ENCODE data around the gene RBMS3.
"Not testable (repeated sequence)": the region's sequence is repeated elsewhere in the genome, so short reads cannot be mapped to it uniquely, and the experiment has no call there.

The RBMS3 gene

GRCh38 chr3:29481969-29482767 lies 201.3 kb downstream of the RBMS3 start:
- DNase-seq (ENCODE audit: low spot score): no peak

GRCh38 chr3:29484633-29485032 lies 203.8 kb downstream of the RBMS3 start:
- no peak for DNase-seq (ENCODE audit: low spot score)

GRCh38 chr3:29486096-29486495 lies 205.2 kb downstream of the RBMS3 start:
- DNase-seq (ENCODE audit: low spot score): peak; percentile 65

GRCh38 chr3:29486917-29487316 lies 206.0 kb downstream of the RBMS3 start:
- DNase-seq (ENCODE audit: low spot score): no peak

GRCh38 chr3:29488922-29489321 lies 208.1 kb downstream of the RBMS3 start:
- no peak for DNase-seq (ENCODE audit: low spot score)

- DNase-seq (ENCODE audit: low spot score): no peak
Measured at GRCh38 chr3:29493109-29493508, 212.2 kb downstream of the RBMS3 start.

GRCh38 chr3:29494305-29495036 lies 213.6 kb downstream of the RBMS3 start:
- peak; percentile 58 for DNase-seq (ENCODE audit: low spot score)

GRCh38 chr3:29497282-29497681 lies 216.4 kb downstream of the RBMS3 start:
- DNase-seq (ENCODE audit: low spot score): no peak

GRCh38 chr3:29502771-29503170 lies 221.9 kb downstream of the RBMS3 start:
- no peak for DNase-seq (ENCODE audit: low spot score)

GRCh38 chr3:29503314-29503713 lies 222.4 kb downstream of the RBMS3 start:
- DNase-seq (ENCODE audit: low spot score): no peak

- no peak for DNase-seq (ENCODE audit: low spot score)
Measured at GRCh38 chr3:29503958-29504357, 223.1 kb downstream of the RBMS3 start.

- DNase-seq (ENCODE audit: low spot score): no peak
Measured at GRCh38 chr3:29506502-29506901, 225.6 kb downstream of the RBMS3 start.

- DNase-seq (ENCODE audit: low spot score): no peak
Measured at GRCh38 chr3:29511701-29512100, 230.8 kb downstream of the RBMS3 start.

GRCh38 chr3:29512641-29513040 lies 231.8 kb downstream of the RBMS3 start:
- DNase-seq (ENCODE audit: low spot score): no peak

- no peak for DNase-seq (ENCODE audit: low spot score)
Measured at GRCh38 chr3:29513236-29513635, 232.4 kb downstream of the RBMS3 start.

- no peak for DNase-seq (ENCODE audit: low spot score)
Measured at GRCh38 chr3:29514170-29514569, 233.3 kb downstream of the RBMS3 start.

- no peak for DNase-seq (ENCODE audit: low spot score)
Measured at GRCh38 chr3:29514912-29515311, 234.0 kb downstream of the RBMS3 start.

GRCh38 chr3:29515451-29515850 lies 234.6 kb downstream of the RBMS3 start:
- peak; percentile 28 for DNase-seq (ENCODE audit: low spot score)

GRCh38 chr3:29516164-29516563 lies 235.3 kb downstream of the RBMS3 start:
- DNase-seq (ENCODE audit: low spot score): no peak

GRCh38 chr3:29520764-29521163 lies 239.9 kb downstream of the RBMS3 start:
- no peak for DNase-seq (ENCODE audit: low spot score)

- no peak for DNase-seq (ENCODE audit: low spot score)
Measured at GRCh38 chr3:29521293-29521692, 240.4 kb downstream of the RBMS3 start.

GRCh38 chr3:29521751-29522150 lies 240.9 kb downstream of the RBMS3 start:
- no peak for DNase-seq (ENCODE audit: low spot score)

GRCh38 chr3:29524433-29524832 lies 243.6 kb downstream of the RBMS3 start:
- DNase-seq (ENCODE audit: low spot score): not testable (repeated sequence)
